HS-27A (cell line): ENCODE data around the gene SP100.
"Not testable (repeated sequence)": the region's sequence is repeated elsewhere in the genome, so short reads cannot be mapped to it uniquely, and the experiment has no call there.

Experiments used
- DNase-seq: peaks from one replicate; pipeline ENCODE4 v3.0.0-alpha.2; 2012; ENCODE audit warnings: low read depth, missing footprints

Gene SP100

GRCh38 chr2:230416061-230416721, at the start of gene SP100:
TSS of gene SP100 (plus strand) at chr2:230416201. CDS start at chr2:230416297, 96 bp downstream.
- DNase-seq: no peak

DNA sequence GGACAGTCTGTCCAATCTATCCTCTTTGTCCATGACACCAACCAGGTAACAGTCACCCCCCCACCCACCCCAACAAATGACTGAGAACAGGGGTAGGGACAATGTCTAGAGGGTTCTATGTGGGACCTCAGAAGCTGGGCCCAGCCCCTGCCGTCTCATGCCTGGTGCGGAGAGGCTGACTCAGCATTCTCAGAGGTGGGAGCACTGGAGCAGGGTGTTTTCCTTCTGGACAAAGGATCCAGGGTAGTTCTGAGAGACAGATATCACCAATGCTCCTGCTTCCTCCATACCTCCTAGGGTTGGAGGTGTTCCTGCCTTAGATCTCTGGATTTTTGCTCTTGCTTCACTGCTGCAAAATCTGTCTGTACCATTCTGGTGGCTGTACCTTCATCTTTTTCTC, 33.9 kb upstream of the SP100 start:
- DNase-seq: no peak

- no peak for DNase-seq
Observed at GRCh38 chr2:230383453-230383852, 32.5 kb upstream of the SP100 start.

GRCh38 chr2:230384986-230385385, 31.0 kb upstream of the SP100 start:
- no peak for DNase-seq

- no peak for DNase-seq
Observed at GRCh38 chr2:230394301-230394700, 21.7 kb upstream of the SP100 start.

- DNase-seq: not testable (repeated sequence)
Observed at GRCh38 chr2:230398698-230399097, 17.3 kb upstream of the SP100 start.

DNA sequence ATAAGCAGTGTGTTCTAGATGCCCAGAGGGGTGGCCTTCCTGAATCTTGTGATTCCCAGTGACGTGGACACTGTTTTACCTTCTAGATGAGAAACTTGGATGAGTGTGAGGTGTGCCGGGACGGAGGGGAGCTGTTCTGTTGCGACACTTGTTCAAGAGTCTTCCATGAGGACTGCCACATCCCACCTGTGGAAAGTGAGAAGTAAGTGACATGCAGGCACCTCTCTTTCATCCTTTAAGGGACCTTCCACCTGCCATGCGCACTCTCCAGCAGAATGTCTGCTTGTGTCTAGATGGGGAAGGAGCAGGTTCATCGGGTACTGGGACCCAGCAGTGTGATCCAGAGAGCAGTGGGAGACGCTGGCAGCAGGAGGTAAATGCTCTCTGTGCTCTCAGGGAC, 16.0 kb upstream of the SP100 start:
- no peak for DNase-seq

- DNase-seq: no peak
Observed at GRCh38 chr2:230400454-230400853, 15.5 kb upstream of the SP100 start.

DNA sequence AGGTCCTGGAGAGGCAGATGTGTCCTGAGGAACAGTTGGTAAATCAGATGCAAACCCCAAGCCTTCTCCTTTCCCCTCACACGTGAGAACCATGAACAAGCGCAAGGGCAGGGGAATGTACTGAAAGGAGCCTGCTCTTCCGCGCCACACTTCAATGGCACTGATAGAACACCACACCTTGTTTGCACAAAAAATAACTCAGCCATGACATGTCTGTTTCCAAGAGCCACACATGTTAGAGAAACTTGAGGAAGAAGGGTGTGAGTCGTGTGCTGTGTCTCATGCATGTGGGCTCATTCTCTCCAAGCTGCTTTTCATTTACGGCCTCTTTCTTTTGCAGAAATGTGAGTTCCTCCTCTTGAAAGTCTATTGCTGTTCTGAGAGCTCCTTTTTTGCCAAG, 15.0 kb upstream of the SP100 start:
- not testable (repeated sequence) for DNase-seq

DNA sequence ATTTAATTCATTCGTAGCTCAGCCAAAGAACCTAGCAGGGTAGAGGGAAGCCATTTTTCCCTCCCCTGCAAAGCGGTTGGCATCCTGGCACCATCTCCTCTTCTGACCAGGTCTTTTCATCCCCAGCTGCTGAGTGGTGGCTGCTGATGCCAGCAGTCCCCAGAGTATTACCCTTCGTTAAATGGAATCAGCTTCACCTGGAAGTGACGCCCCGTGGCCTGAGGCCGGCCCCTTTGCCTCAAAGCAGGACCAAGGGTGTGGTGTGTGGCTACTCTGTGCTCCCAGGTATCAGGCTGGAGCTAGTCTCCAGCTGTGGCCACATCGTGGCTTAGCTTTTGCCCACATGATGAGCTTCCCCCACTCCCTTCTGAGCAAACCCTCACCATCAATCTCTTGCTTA, 12.3 kb upstream of the SP100 start:
- no peak for DNase-seq

DNA sequence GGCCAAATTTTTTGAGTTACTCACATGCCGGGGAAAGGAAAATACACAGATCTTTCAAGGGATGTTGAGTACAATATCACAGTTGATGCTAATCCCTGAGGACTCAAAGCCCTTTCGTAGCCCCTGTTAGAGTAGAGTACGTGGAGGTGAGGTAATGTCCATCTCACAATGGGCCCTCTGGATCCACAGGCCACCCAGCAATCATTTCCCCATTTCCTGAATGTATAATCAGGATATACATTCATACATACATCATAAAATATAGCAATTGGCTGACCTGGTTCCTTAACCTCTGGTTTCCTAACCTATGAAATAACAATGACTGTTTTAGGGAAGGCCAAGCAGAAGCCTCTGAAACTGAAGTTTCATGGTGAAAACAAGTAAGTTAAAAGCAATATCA, 10.2 kb upstream of the SP100 start:
- no peak for DNase-seq

DNA sequence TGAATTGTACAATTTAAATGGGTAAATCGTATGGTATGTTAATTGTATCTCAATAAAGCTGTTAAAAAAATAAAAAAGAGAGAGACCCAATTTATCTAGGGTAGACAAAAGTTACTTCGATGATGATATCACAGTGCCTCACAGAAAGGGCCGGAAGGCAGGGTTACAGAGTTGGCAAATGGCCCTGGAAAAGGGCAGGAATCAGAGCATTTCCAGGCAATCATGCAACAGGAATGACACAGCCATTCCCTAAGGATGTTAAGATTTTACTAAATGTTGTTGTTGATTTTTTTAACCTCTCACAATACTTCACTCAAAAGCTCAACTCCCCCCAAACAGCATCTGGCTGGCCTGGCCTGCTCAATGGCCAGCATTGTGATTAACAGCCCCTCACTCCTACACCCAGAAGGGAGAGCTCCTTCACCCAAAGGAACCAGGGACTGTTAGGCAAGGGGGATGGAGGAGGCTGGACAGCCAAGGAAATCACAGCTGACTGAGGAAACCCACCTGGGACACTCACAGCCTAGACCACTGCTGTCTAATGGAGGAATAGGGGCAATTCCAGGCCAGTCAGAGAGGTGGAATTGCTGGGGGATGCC, 7.7 kb upstream of the SP100 start:
- DNase-seq: no peak

GRCh38 chr2:230409316-230409715, 6.7 kb upstream of the SP100 start:
- DNase-seq: not testable (repeated sequence)

GRCh38 chr2:230410263-230410662, 5.7 kb upstream of the SP100 start:
- DNase-seq: no peak

GRCh38 chr2:230410861-230411569, 5.0 kb upstream of the SP100 start:
- DNase-seq: no peak

- DNase-seq: no peak
Observed at GRCh38 chr2:230411570-230412370, 4.2 kb upstream of the SP100 start.

DNA sequence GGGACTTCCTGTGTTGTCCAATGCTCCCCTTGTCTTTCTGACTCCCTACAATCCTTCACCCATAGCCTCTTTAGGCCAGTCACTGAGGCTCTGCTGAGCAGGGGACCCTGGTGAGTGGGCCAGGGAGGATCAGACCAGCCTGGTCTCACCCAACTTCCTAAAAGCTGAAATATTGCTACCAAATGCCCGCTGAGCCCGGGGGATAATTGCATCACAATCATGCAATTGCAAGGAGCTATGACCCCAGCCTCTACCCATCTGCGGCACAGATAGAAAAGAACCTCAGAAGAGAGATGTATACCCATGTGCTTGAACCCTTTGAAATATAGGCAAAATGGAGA, 3.7 kb upstream of the SP100 start:
- DNase-seq: no peak

DNA sequence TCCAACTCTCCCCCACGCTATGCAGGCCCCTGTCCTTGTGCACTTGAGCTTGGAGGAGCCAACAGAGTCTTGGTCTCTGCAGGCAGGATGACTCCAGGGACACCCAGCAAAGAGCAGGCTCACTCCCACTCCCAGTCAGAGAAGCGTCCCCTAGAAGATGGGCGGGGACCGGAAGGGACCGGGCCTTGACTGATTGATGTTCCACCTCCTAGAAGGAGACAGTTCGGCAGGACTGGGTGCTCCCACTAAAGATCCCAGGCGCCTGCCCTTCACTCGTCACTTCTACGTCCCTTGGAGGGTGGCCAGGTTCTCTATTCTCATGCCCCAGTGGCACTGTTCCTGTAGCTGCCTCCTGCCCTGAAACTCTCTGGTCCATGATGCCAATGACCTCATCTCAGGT, 3.2 kb upstream of the SP100 start:
- DNase-seq: no peak

GRCh38 chr2:230413479-230413878, 2.5 kb upstream of the SP100 start:
- no peak for DNase-seq

- DNase-seq: no peak
Observed at GRCh38 chr2:230414302-230414701, 1.7 kb upstream of the SP100 start.

DNA sequence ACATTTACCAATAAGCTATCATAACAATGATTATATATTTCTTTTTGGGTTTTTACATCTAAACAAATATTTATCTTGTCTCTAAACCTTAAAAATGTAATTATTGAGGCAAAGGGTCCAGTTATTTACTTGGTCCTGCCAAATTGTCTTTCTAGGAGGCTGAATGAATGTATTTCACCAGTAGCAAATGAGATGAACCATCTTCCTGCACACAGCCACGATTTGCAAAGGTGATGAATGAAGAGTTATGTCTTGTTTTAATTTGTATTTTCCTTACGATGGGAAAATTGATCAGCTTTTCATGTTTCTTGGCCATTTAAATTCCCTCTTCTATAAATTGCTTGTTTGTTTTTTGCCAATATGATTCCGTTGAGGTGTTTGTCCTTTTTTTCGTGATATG, 1.4 kb downstream of the SP100 start:
- DNase-seq: no peak

DNA sequence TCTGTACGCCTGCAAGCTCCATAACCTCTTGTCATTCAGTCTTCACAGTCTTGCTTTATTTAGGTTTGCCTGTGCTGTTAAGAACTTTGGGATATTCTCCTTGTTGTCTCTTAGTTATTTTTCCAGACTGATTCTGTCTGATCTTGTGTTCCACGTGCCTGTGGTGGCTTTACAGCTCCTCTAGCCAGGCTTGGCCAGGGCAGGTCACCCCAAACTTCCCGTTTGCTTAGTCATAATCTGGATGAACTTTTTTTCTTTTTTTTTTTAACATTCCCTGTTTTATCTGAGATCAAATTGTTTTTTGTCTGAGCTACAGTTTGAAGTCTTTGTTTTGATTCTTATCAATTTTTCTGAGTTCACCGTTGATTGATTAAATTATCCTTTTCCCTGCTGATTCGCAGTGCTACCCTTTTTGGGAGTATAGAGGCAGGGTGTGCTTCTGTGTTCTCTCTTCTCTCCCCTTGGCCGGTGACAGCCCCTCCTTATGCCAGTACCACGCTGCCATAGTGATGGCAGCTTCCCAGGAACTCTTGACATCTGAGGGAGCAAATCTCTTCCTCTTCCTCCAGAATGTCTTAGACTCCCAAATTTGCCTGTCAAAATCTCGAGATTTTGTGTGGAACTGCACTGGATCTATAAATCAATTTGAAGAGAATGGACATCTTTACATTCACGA, 2.5 kb downstream of the SP100 start:
- no peak for DNase-seq
